Gastrocnemius medialis (tissue), 4 donors: ENCODE data around the gene BORCS8.
A peak's percentile ranks its signal among the peaks of the same experiment; 100 is the strongest.

Experiments used
- CTCF ChIP-seq, 5 experiments: fragments of 450-650 bp in 3 of 5; fragments of 200-600 bp in 2 of 5; sonication (generic) in 2 of 5; IDR thresholded peaks in 4 of 5; conservative IDR thresholded peaks in 1 of 5; 1 replicate in 4 of 5; 2 replicates in 1 of 5; pipeline ENCODE4 v1.5.1; 2016 to 2019; ENCODE audit warnings: antibody characterized with exemption in 5 of 5, mild to moderate bottlenecking in 3 of 5, moderate library complexity in 3 of 5
- POLR2A ChIP-seq, 2 donors: fragments of 450-650 bp; IDR thresholded peaks; one replicate each; pipeline ENCODE4 v1.6.1; 2017; ENCODE audit warnings: antibody characterized with exemption in 2 of 2, mild to moderate bottlenecking in 2 of 2, moderate library complexity in 2 of 2

DNA sequence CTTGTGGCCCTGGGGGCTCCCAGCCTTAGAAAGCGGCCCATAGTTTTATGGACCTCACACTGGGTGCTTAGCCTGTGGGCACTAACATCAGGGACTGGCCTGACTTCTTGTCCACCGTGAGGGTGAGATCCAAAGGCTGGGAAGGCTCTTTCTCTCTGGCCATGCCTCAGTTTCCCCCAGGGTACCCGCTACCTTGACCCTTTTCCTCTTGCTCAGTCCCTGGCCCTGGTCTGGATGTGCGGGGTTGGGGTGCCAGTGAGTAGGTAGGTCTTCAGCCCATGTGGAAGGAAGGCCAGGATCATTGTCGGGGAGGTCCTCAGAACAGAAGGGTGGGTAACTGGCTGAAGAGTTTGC, 52.1 kb downstream of the BORCS8 start:
- TF ChIP-seq CTCF (IDR thresholded peaks at IDR 0.05 in 4 of 5, conservative IDR thresholded peaks at IDR 0.05 in 1 of 5) (peak in 1 of 5 experiments; percentile 4), POLR2A (IDR thresholded peaks at IDR 0.05) (no peak)
